ENCODE measurements around the gene CPA5.
A peak's percentile ranks its signal among the peaks of the same experiment; 100 is the strongest.
"Not testable (repeated sequence)": the region's sequence is repeated elsewhere in the genome, so short reads cannot be mapped to it uniquely, and the experiment has no call there.

CPA5 gene

GRCh38 chr7:130371046-130371445 lies 26.4 kb downstream of the CPA5 start:
- 95% methylated on average over 3 of the region's 3 CpGs for WGBS (ENCODE audit: insufficient coverage)
- Histone ChIP-seq H3K4me3 (ENCODE audit: control insufficient read depth in 1 of 7, extremely low read depth in 1 of 7, insufficient read depth in 4 of 7, low read depth in 2 of 7, low read length in 6 of 7) (no peak overlapping the region), H3K27ac (ENCODE audit: insufficient read depth in 1 of 2, low read depth in 1 of 2, low read length in 2 of 2, poor library complexity in 1 of 2, severe bottlenecking in 2 of 2) (no peak overlapping the region), H3K9me3 (ENCODE audit: control extremely low read depth in 1 of 5, control insufficient read depth in 4 of 5, insufficient read depth in 2 of 5, low read depth in 1 of 5, low read length in 4 of 5) (peaks cover under 1 to 7% (median 4%) of the 10 kb centered on the region in 5 experiments), H3K27me3 (replicated peaks in 2 of 5; ENCODE audit: control insufficient read depth in 4 of 5, insufficient read depth in 5 of 5, low read length in 4 of 5) (no peaks in the 10 kb centered on the region), H3K4me1 (ENCODE audit: control extremely low read depth in 1 of 4, control insufficient read depth in 4 of 4, insufficient read depth in 4 of 4, low read length in 3 of 4) (peaks cover 0 to 59% (median 38%) of the 10 kb centered on the region in 4 experiments), H3K36me3 (ENCODE audit: control insufficient read depth in 4 of 4, insufficient read depth in 4 of 4, low read length in 3 of 4) (no peaks in the 10 kb centered on the region)
- POLR2A ChIA-PET: no interaction called here
- DNase-seq: no peak
- CTCF ChIA-PET: no interaction called here

GRCh38 chr7:130372402-130373165 lies 28.0 kb downstream of the CPA5 start:
- no peak overlapping the region for H3K4me3 ChIP-seq (ENCODE audit: control insufficient read depth in 1 of 7, extremely low read depth in 1 of 7, insufficient read depth in 4 of 7, low read depth in 2 of 7, low read length in 6 of 7)
- peaks cover 3 to 11% (median 5%) of the 10 kb centered on the region in 5 experiments for H3K9me3 ChIP-seq (ENCODE audit: control extremely low read depth in 1 of 5, control insufficient read depth in 4 of 5, insufficient read depth in 2 of 5, low read depth in 1 of 5, low read length in 4 of 5)
- DNase-seq: peak in 1 of 3 donors; percentile 37
- ChIA-PET POLR2A (no interaction called here), CTCF (no interaction called here)
- peaks cover 0 to 48% (median 30%) of the 10 kb centered on the region in 4 experiments for H3K4me1 ChIP-seq (ENCODE audit: control extremely low read depth in 1 of 4, control insufficient read depth in 4 of 4, insufficient read depth in 4 of 4, low read length in 3 of 4)
- 90% methylated on average over 8 of the region's 11 CpGs for WGBS (ENCODE audit: insufficient coverage)
- H3K27me3 ChIP-seq (replicated peaks in 2 of 5; ENCODE audit: control insufficient read depth in 4 of 5, insufficient read depth in 5 of 5, low read length in 4 of 5): no peaks in the 10 kb centered on the region
- H3K27ac ChIP-seq (ENCODE audit: insufficient read depth in 1 of 2, low read depth in 1 of 2, low read length in 2 of 2, poor library complexity in 1 of 2, severe bottlenecking in 2 of 2): no peak overlapping the region
- H3K36me3 ChIP-seq (ENCODE audit: control insufficient read depth in 4 of 4, insufficient read depth in 4 of 4, low read length in 3 of 4): no peaks in the 10 kb centered on the region

- Histone ChIP-seq H3K36me3 (ENCODE audit: control insufficient read depth in 4 of 4, insufficient read depth in 4 of 4, low read length in 3 of 4) (no peaks in the 10 kb centered on the region), H3K4me3 (ENCODE audit: control insufficient read depth in 1 of 7, extremely low read depth in 1 of 7, insufficient read depth in 4 of 7, low read depth in 2 of 7, low read length in 6 of 7) (no peak overlapping the region), H3K27ac (ENCODE audit: insufficient read depth in 1 of 2, low read depth in 1 of 2, low read length in 2 of 2, poor library complexity in 1 of 2, severe bottlenecking in 2 of 2) (no peak overlapping the region), H3K9me3 (ENCODE audit: control extremely low read depth in 1 of 5, control insufficient read depth in 4 of 5, insufficient read depth in 2 of 5, low read depth in 1 of 5, low read length in 4 of 5) (peaks cover 3 to 11% (median 5%) of the 10 kb centered on the region in 5 experiments), H3K4me1 (ENCODE audit: control extremely low read depth in 1 of 4, control insufficient read depth in 4 of 4, insufficient read depth in 4 of 4, low read length in 3 of 4) (peaks cover 0 to 29% (median 11%) of the 10 kb centered on the region in 4 experiments), H3K27me3 (replicated peaks in 2 of 5; ENCODE audit: control insufficient read depth in 4 of 5, insufficient read depth in 5 of 5, low read length in 4 of 5) (no peaks in the 10 kb centered on the region)
- ChIA-PET POLR2A (no interaction called here), CTCF (no interaction called here)
- 93% methylated on average over 5 of the region's 6 CpGs for WGBS (ENCODE audit: insufficient coverage)
- no peak for DNase-seq
Observed at GRCh38 chr7:130374507-130374906, 29.9 kb downstream of the CPA5 start.

- H3K36me3 ChIP-seq (ENCODE audit: control insufficient read depth in 4 of 4, insufficient read depth in 4 of 4, low read length in 3 of 4); H3K27me3 ChIP-seq (replicated peaks in 2 of 5; ENCODE audit: control insufficient read depth in 4 of 5, insufficient read depth in 5 of 5, low read length in 4 of 5); CTCF ChIA-PET; H3K4me3 ChIP-seq (ENCODE audit: control insufficient read depth in 1 of 7, extremely low read depth in 1 of 7, insufficient read depth in 4 of 7, low read depth in 2 of 7, low read length in 6 of 7); POLR2A ChIA-PET; H3K27ac ChIP-seq (ENCODE audit: insufficient read depth in 1 of 2, low read depth in 1 of 2, low read length in 2 of 2, poor library complexity in 1 of 2, severe bottlenecking in 2 of 2); DNase-seq: not testable (repeated sequence)
- Histone ChIP-seq H3K9me3 (ENCODE audit: control extremely low read depth in 1 of 5, control insufficient read depth in 4 of 5, insufficient read depth in 2 of 5, low read depth in 1 of 5, low read length in 4 of 5) (peaks cover 3 to 11% (median 5%) of the 10 kb centered on the region in 5 experiments), H3K4me1 (ENCODE audit: control extremely low read depth in 1 of 4, control insufficient read depth in 4 of 4, insufficient read depth in 4 of 4, low read length in 3 of 4) (peaks cover 0 to 13% (median 4%) of the 10 kb centered on the region in 4 experiments)
- 100% methylated on average over 1 of the region's 1 CpG for WGBS (ENCODE audit: insufficient coverage)
Observed at GRCh38 chr7:130376461-130376860, 31.8 kb downstream of the CPA5 start.

- no peak overlapping the region for H3K27ac ChIP-seq (ENCODE audit: insufficient read depth in 1 of 2, low read depth in 1 of 2, low read length in 2 of 2, poor library complexity in 1 of 2, severe bottlenecking in 2 of 2)
- no peaks in the 10 kb centered on the region for H3K27me3 ChIP-seq (replicated peaks in 2 of 5; ENCODE audit: control insufficient read depth in 4 of 5, insufficient read depth in 5 of 5, low read length in 4 of 5)
- ChIA-PET POLR2A (no interaction called here), CTCF (no interaction called here)
- H3K4me3 ChIP-seq (ENCODE audit: control insufficient read depth in 1 of 7, extremely low read depth in 1 of 7, insufficient read depth in 4 of 7, low read depth in 2 of 7, low read length in 6 of 7): no peak overlapping the region
- no peaks in the 10 kb centered on the region for H3K36me3 ChIP-seq (ENCODE audit: control insufficient read depth in 4 of 4, insufficient read depth in 4 of 4, low read length in 3 of 4)
- 98% methylated on average over 6 of the region's 6 CpGs for WGBS (ENCODE audit: insufficient coverage)
- peaks cover 3 to 11% (median 5%) of the 10 kb centered on the region in 5 experiments for H3K9me3 ChIP-seq (ENCODE audit: control extremely low read depth in 1 of 5, control insufficient read depth in 4 of 5, insufficient read depth in 2 of 5, low read depth in 1 of 5, low read length in 4 of 5)
- H3K4me1 ChIP-seq (ENCODE audit: control extremely low read depth in 1 of 4, control insufficient read depth in 4 of 4, insufficient read depth in 4 of 4, low read length in 3 of 4): peaks cover 0 to 13% (median 4%) of the 10 kb centered on the region in 4 experiments
- no peak for DNase-seq
Observed at GRCh38 chr7:130377178-130377577, 32.6 kb downstream of the CPA5 start.

GRCh38 chr7:130379019-130379418 lies 34.4 kb downstream of the CPA5 start:
- Histone ChIP-seq H3K27ac (ENCODE audit: insufficient read depth in 1 of 2, low read depth in 1 of 2, low read length in 2 of 2, poor library complexity in 1 of 2, severe bottlenecking in 2 of 2) (no peak overlapping the region), H3K27me3 (replicated peaks in 2 of 5; ENCODE audit: control insufficient read depth in 4 of 5, insufficient read depth in 5 of 5, low read length in 4 of 5) (no peaks in the 10 kb centered on the region), H3K9me3 (ENCODE audit: control extremely low read depth in 1 of 5, control insufficient read depth in 4 of 5, insufficient read depth in 2 of 5, low read depth in 1 of 5, low read length in 4 of 5) (peaks cover 3 to 11% (median 5%) of the 10 kb centered on the region in 5 experiments), H3K4me3 (ENCODE audit: control insufficient read depth in 1 of 7, extremely low read depth in 1 of 7, insufficient read depth in 4 of 7, low read depth in 2 of 7, low read length in 6 of 7) (no peak overlapping the region), H3K36me3 (ENCODE audit: control insufficient read depth in 4 of 4, insufficient read depth in 4 of 4, low read length in 3 of 4) (no peaks in the 10 kb centered on the region), H3K4me1 (ENCODE audit: control extremely low read depth in 1 of 4, control insufficient read depth in 4 of 4, insufficient read depth in 4 of 4, low read length in 3 of 4) (peaks cover 0 to 3% (median under 1%) of the 10 kb centered on the region in 4 experiments)
- CTCF ChIA-PET: interaction anchor here (0.8 kb wide), 1 partner anchor 83 kb away, joined by 3 read pairs; no protein-coding TSS in a partner anchor
- no peak for DNase-seq
- WGBS (ENCODE audit: insufficient coverage): 96% methylated on average over 5 of the region's 7 CpGs
- POLR2A ChIA-PET: no interaction called here

GRCh38 chr7:130379532-130379920 lies 34.9 kb downstream of the CPA5 start:
- H3K9me3 ChIP-seq (ENCODE audit: control extremely low read depth in 1 of 5, control insufficient read depth in 4 of 5, insufficient read depth in 2 of 5, low read depth in 1 of 5, low read length in 4 of 5): peaks cover 3 to 11% (median 5%) of the 10 kb centered on the region in 5 experiments
- POLR2A ChIA-PET: no interaction called here
- no peak for DNase-seq
- H3K36me3 ChIP-seq (ENCODE audit: control insufficient read depth in 4 of 4, insufficient read depth in 4 of 4, low read length in 3 of 4): no peaks in the 10 kb centered on the region
- no peak overlapping the region for H3K4me3 ChIP-seq (ENCODE audit: control insufficient read depth in 1 of 7, extremely low read depth in 1 of 7, insufficient read depth in 4 of 7, low read depth in 2 of 7, low read length in 6 of 7)
- WGBS (ENCODE audit: insufficient coverage): 96% methylated on average over 10 of the region's 10 CpGs
- H3K4me1 ChIP-seq (ENCODE audit: control extremely low read depth in 1 of 4, control insufficient read depth in 4 of 4, insufficient read depth in 4 of 4, low read length in 3 of 4): peaks cover 0 to 8% (median 4%) of the 10 kb centered on the region in 4 experiments
- CTCF ChIA-PET: interaction anchor here (0.8 kb wide), 1 partner anchor 82 kb away, joined by 3 read pairs; no protein-coding TSS in a partner anchor
- H3K27me3 ChIP-seq (replicated peaks in 2 of 5; ENCODE audit: control insufficient read depth in 4 of 5, insufficient read depth in 5 of 5, low read length in 4 of 5): no peaks in the 10 kb centered on the region
- no peak overlapping the region for H3K27ac ChIP-seq (ENCODE audit: insufficient read depth in 1 of 2, low read depth in 1 of 2, low read length in 2 of 2, poor library complexity in 1 of 2, severe bottlenecking in 2 of 2)
